Measurements from ENCODE around the gene EEF1AKMT3. TPM values are rescaled to one million over a fixed set of nuclear protein-coding genes. Genes with fewer than 3 reads are reported as not detected.

Gene EEF1AKMT3
- total and polyA plus RNA-seq, 9 of the 15 experiments (the other 6 are each of a cell fraction or from before 2014, with no cell fraction given), result 4.1 to 17.2 (median 7.9) TPM

DNA sequence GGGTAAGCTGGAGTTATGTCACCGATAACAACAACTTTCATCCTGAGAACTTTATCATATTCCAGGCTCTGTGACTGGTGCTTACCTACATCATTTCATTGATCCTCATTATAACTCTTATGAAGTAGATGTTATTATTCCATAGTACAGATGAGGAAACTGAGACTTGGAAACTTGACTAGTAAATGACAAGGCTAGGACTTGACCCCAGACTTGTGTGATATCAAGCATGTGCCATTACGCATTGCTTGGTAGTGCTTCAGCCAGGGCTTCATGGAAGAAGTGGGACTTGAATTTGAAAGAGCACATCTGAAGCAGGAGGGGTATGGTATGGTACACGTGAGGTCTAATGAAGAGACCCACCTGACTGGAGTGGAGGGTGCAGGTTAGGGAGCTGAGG, 34.3 kb downstream of the EEF1AKMT3 start:
- in situ Hi-C loops (cut with MboI), result no loop called here
- Histone ChIP-seq H3K27ac (ENCODE audit: extremely low read depth, low read depth, low read length) (no peak overlapping the region), H3K36me3 (ENCODE audit: control insufficient read depth, insufficient read depth, low read length) (peaks cover 19% of the 10 kb centered on the region; the same call in 2 of the 3 replicates), H3K9me3 (replicated peaks; ENCODE audit: control insufficient read depth, insufficient read depth, low read depth, low read length) (no peaks in the 10 kb centered on the region), H3K4me1 (replicated peaks in 1 of 2; ENCODE audit: control insufficient read depth in 2 of 2, insufficient read depth in 2 of 2, low read length in 2 of 2) (peaks cover 5 to 10% of the 10 kb centered on the region in 2 experiments; a peak in 3 of 5 replicates), H3K9ac (ENCODE audit: insufficient read depth in 1 of 2, low read depth in 2 of 2, low read length in 2 of 2) (no peak overlapping the region), H3K4me2 (ENCODE audit: insufficient read depth, low read length) (no peak overlapping the region), H2AFZ (ENCODE audit: low read depth, low read length) (no peak overlapping the region), H4K20me1 (replicated peaks; ENCODE audit: control insufficient read depth, insufficient read depth, low read length) (no peaks in the 10 kb centered on the region), H3K27me3 (ENCODE audit: control insufficient read depth in 2 of 2, insufficient read depth in 2 of 2, low read length in 2 of 2) (no peaks in the 10 kb centered on the region), H3K9me1 (ENCODE audit: control insufficient read depth, insufficient read depth, low read length) (peaks cover 3% of the 10 kb centered on the region), H3K79me2 (ENCODE audit: control insufficient read depth, insufficient read depth, low read length) (no peaks in the 10 kb centered on the region), H3K4me3 (no peak overlapping the region)
- no TSS peak for BruUV-seq (replicated peaks)
- intact Hi-C loops (cut with micrococcal nuclease), result no loop called here
- WGBS (ENCODE audit: insufficient coverage, low coverage, missing lambda C conversion rate), result 82% methylated on average over 3 of the region's 3 CpGs
- CTCF ChIA-PET (ENCODE audit: low intra/inter-chr PET ratio), result no interaction called here
- ATAC-seq (no peak), FAIRE-seq (no peak), DNase-seq (ENCODE audit: extremely low read depth in 1 of 4, low spot score in 3 of 4) (no peak)
- POLR2A ChIA-PET, result interaction anchor here (0.6 to 1.0 kb wide), 2 partner anchors 16 to 177 kb away, joined by 3 to 4 read pairs; no protein-coding TSS in a partner anchor
- TF ChIP-seq HOXB6 (CRISPR knock-in tag; IDR thresholded peaks at IDR 0.05; ENCODE audit: borderline replicate concordance) (no peak), ZNF133 (CRISPR knock-in tag; IDR thresholded peaks at IDR 0.05) (no peak), MITF (IDR thresholded peaks at IDR 0.05) (no peak), STAT5B (CRISPR knock-in tag; IDR thresholded peaks at IDR 0.05) (no peak), ZFP36 (IDR thresholded peaks at IDR 0.05; ENCODE audit: low read depth, low read length, partially characterized antibody) (no peak), TCF7 (IDR thresholded peaks at IDR 0.05; ENCODE audit: borderline replicate concordance) (no peak), ZNF507 (tag; conservative IDR thresholded peaks at IDR 0.05) (no peak), BDP1 (IDR thresholded peaks at IDR 0.05; ENCODE audit: insufficient read depth, insufficient read length) (no peak), CTCF (IDR thresholded peaks at IDR 0.05 in 2 of 3, conservative IDR thresholded peaks at IDR 0.05 in 1 of 3; ENCODE audit: insufficient read depth in 2 of 3, low read depth in 1 of 3, low read length in 3 of 3) (no peak), ZNF589 (CRISPR knock-in tag; IDR thresholded peaks at IDR 0.05; ENCODE audit: low read depth) (no peak), RAD21 (CRISPR knock-in tag; conservative IDR thresholded peaks at IDR 0.05 in 1 of 2, IDR thresholded peaks at IDR 0.05 in 1 of 2) (no peak)
- TF ChIP-seq, protein P1, sequence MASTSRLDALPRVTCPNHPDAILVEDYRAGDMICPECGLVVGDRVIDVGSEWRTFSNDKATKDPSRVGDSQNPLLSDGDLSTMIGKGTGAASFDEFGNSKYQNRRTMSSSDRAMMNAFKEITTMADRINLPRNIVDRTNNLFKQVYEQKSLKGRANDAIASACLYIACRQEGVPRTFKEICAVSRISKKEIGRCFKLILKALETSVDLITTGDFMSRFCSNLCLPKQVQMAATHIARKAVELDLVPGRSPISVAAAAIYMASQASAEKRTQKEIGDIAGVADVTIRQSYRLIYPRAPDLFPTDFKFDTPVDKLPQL (IDR thresholded peaks at IDR 0.05; ENCODE audit: extremely low read depth, insufficient read length), result no peak
- TF ChIP-seq, protein P2, sequence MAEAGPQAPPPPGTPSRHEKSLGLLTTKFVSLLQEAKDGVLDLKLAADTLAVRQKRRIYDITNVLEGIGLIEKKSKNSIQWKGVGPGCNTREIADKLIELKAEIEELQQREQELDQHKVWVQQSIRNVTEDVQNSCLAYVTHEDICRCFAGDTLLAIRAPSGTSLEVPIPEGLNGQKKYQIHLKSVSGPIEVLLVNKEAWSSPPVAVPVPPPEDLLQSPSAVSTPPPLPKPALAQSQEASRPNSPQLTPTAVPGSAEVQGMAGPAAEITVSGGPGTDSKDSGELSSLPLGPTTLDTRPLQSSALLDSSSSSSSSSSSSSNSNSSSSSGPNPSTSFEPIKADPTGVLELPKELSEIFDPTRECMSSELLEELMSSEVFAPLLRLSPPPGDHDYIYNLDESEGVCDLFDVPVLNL (CRISPR knock-in tag; IDR thresholded peaks at IDR 0.05; ENCODE audit: low read depth), result no peak
- TF ChIP-seq, protein P3, sequence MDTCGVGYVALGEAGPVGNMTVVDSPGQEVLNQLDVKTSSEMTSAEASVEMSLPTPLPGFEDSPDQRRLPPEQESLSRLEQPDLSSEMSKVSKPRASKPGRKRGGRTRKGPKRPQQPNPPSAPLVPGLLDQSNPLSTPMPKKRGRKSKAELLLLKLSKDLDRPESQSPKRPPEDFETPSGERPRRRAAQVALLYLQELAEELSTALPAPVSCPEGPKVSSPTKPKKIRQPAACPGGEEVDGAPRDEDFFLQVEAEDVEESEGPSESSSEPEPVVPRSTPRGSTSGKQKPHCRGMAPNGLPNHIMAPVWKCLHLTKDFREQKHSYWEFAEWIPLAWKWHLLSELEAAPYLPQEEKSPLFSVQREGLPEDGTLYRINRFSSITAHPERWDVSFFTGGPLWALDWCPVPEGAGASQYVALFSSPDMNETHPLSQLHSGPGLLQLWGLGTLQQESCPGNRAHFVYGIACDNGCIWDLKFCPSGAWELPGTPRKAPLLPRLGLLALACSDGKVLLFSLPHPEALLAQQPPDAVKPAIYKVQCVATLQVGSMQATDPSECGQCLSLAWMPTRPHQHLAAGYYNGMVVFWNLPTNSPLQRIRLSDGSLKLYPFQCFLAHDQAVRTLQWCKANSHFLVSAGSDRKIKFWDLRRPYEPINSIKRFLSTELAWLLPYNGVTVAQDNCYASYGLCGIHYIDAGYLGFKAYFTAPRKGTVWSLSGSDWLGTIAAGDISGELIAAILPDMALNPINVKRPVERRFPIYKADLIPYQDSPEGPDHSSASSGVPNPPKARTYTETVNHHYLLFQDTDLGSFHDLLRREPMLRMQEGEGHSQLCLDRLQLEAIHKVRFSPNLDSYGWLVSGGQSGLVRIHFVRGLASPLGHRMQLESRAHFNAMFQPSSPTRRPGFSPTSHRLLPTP (IDR thresholded peaks at IDR 0.05; ENCODE audit: borderline replicate concordance, extremely low read depth, insufficient read length), result no peak

Measured in K562 (cell line).